ENCODE measurements around the gene USP53.

GRCh38 chr4:119317990-119318389 lies 105.5 kb downstream of the USP53 start:
- TF ChIP-seq GATA2 (IDR thresholded peaks at IDR 0.05; ENCODE audit: low read depth, low read length), result no peak
- TF ChIP-seq GATA3 (IDR thresholded peaks at IDR 0.05; ENCODE audit: low read depth, low read length), result no peak
